EH (cell line): ENCODE results near the gene RCOR1.

Experiments
- DNase-seq: peaks from one replicate; pipeline ENCODE4 v3.0.0-alpha.2; 2015; ENCODE audit warnings: low read depth

RCOR1 gene

GRCh38 chr14:102776761-102777710 lies 184.6 kb downstream of the RCOR1 start, which contains the start of gene TRAF3:
TRAF3 (plus strand) TSS chr14:102777449; CDS start chr14:102870202, 92,753 bp downstream.
- DNase-seq: peak; percentile 77

GRCh38 chr14:102777711-102778337 lies 185.4 kb downstream of the RCOR1 start:
- no peak for DNase-seq

- DNase-seq: peak; percentile 40
Observed at GRCh38 chr14:102778338-102779083, 186.1 kb downstream of the RCOR1 start.

- peak; percentile 49 for DNase-seq
Observed at GRCh38 chr14:102779084-102779462, 186.6 kb downstream of the RCOR1 start.

- no peak for DNase-seq
Observed at GRCh38 chr14:102779574-102780315, 187.3 kb downstream of the RCOR1 start.
